ENCODE measurements around the gene ZNF544. TPM values are rescaled to one million over a fixed set of nuclear protein-coding genes. Genes with fewer than 3 reads are reported as not detected.

The ZNF544 gene
- 33.5 TPM for polyA plus RNA-seq (2012; ENCODE audit: low read depth, missing spikeins)

GRCh38 chr19:58228585-58229254 lies at the start of gene ZNF544:
ZNF544 (plus strand) TSS chr19:58228914; CDS start chr19:58244024, 15,110 bp downstream.
- FAIRE-seq = peak; percentile 96
- peak; percentile 88 for DNase-seq (ENCODE audit: insufficient read length, low spot score)
- TF ChIP-seq POLR2A (IDR thresholded peaks at IDR 0.05; ENCODE audit: low read depth, low read length) (peak; percentile 77), POLR2AphosphoS5 (IDR thresholded peaks at IDR 0.05; ENCODE audit: low read depth, low read length) (no peak), POU2F2 (IDR thresholded peaks at IDR 0.05; ENCODE audit: low read depth, low read length) (no peak)

GRCh38 chr19:58181902-58182576 lies 46.7 kb upstream of the ZNF544 start:
- DNase-seq (ENCODE audit: insufficient read length, low spot score) (no peak), FAIRE-seq (peak; percentile 20)
- TF ChIP-seq TAF1 (IDR thresholded peaks at IDR 0.05; ENCODE audit: low read depth, low read length) (no peak), POLR2A (IDR thresholded peaks at IDR 0.05; ENCODE audit: low read depth, low read length) (no peak), SPI1 (IDR thresholded peaks at IDR 0.05; ENCODE audit: low read depth, low read length) (no peak)

- DNase-seq (ENCODE audit: insufficient read length, low spot score) = peak; percentile 80
- TF ChIP-seq TAF1 (IDR thresholded peaks at IDR 0.05; ENCODE audit: low read depth, low read length) = no peak
- TF ChIP-seq POU2F2 (IDR thresholded peaks at IDR 0.05; ENCODE audit: low read depth, low read length) = no peak
- no peak for TF ChIP-seq SPI1 (IDR thresholded peaks at IDR 0.05; ENCODE audit: low read depth, low read length)
- TF ChIP-seq POLR2A (IDR thresholded peaks at IDR 0.05; ENCODE audit: low read depth, low read length) = no peak
- TF ChIP-seq PAX5 (IDR thresholded peaks at IDR 0.05; ENCODE audit: insufficient read depth, low read length, severe bottlenecking) = no peak
- no peak for TF ChIP-seq POLR2AphosphoS5 (IDR thresholded peaks at IDR 0.05; ENCODE audit: low read depth, low read length)
- FAIRE-seq = no peak
Measured at GRCh38 chr19:58182577-58182988, 46.1 kb upstream of the ZNF544 start.

- DNase-seq (ENCODE audit: insufficient read length, low spot score) (peak; percentile 98), FAIRE-seq (peak; percentile 99)
- peak; percentile 48 for TF ChIP-seq POLR2A (IDR thresholded peaks at IDR 0.05; ENCODE audit: low read depth, low read length)
- no peak; the same call in 1 of the 2 replicates for TF ChIP-seq TAF1 (IDR thresholded peaks at IDR 0.05; ENCODE audit: low read depth, low read length)
- TF ChIP-seq POLR2AphosphoS5 (IDR thresholded peaks at IDR 0.05; ENCODE audit: low read depth, low read length) = peak; percentile 57; the same call in 1 of the 2 replicates
- no peak; the same call in 1 of the 2 replicates for TF ChIP-seq SPI1 (IDR thresholded peaks at IDR 0.05; ENCODE audit: low read depth, low read length)
- no peak for TF ChIP-seq POU2F2 (IDR thresholded peaks at IDR 0.05; ENCODE audit: low read depth, low read length)
- peak; percentile 23 for TF ChIP-seq PAX5 (IDR thresholded peaks at IDR 0.05; ENCODE audit: insufficient read depth, low read length, severe bottlenecking)
Measured at GRCh38 chr19:58182989-58183816, 45.5 kb upstream of the ZNF544 start, which contains the start of gene ZNF274. ZNF274 (plus strand) TSS chr19:58183061; CDS start chr19:58183966, 905 bp downstream.

GRCh38 chr19:58183817-58184215 lies 44.9 kb upstream of the ZNF544 start:
- TF ChIP-seq PAX5 (IDR thresholded peaks at IDR 0.05; ENCODE audit: insufficient read depth, low read length, severe bottlenecking) (no peak), POLR2AphosphoS5 (IDR thresholded peaks at IDR 0.05; ENCODE audit: low read depth, low read length) (0 out of 2 replicates have a peak, but pooled peaks have one; percentile 52), POU2F2 (IDR thresholded peaks at IDR 0.05; ENCODE audit: low read depth, low read length) (no peak)
- FAIRE-seq = no peak
- peak; percentile 31 for DNase-seq (ENCODE audit: insufficient read length, low spot score)

- no peak for DNase-seq (ENCODE audit: insufficient read length, low spot score)
- TF ChIP-seq POLR2A (IDR thresholded peaks at IDR 0.05; ENCODE audit: low read depth, low read length) (no peak), TAF1 (IDR thresholded peaks at IDR 0.05; ENCODE audit: low read depth, low read length) (no peak), PAX5 (IDR thresholded peaks at IDR 0.05; ENCODE audit: insufficient read depth, low read length, severe bottlenecking) (no peak), POU2F2 (IDR thresholded peaks at IDR 0.05; ENCODE audit: low read depth, low read length) (no peak), POLR2AphosphoS5 (IDR thresholded peaks at IDR 0.05; ENCODE audit: low read depth, low read length) (no peak), SPI1 (IDR thresholded peaks at IDR 0.05; ENCODE audit: low read depth, low read length) (no peak)
- FAIRE-seq = peak; percentile 13
Measured at GRCh38 chr19:58196901-58197616, 31.7 kb upstream of the ZNF544 start.

- no peak for FAIRE-seq
- no peak for DNase-seq (ENCODE audit: insufficient read length, low spot score)
- TF ChIP-seq POLR2A (IDR thresholded peaks at IDR 0.05; ENCODE audit: low read depth, low read length) (no peak), TAF1 (IDR thresholded peaks at IDR 0.05; ENCODE audit: low read depth, low read length) (no peak), POU2F2 (IDR thresholded peaks at IDR 0.05; ENCODE audit: low read depth, low read length) (no peak), PAX5 (IDR thresholded peaks at IDR 0.05; ENCODE audit: insufficient read depth, low read length, severe bottlenecking) (no peak), POLR2AphosphoS5 (IDR thresholded peaks at IDR 0.05; ENCODE audit: low read depth, low read length) (no peak), SPI1 (IDR thresholded peaks at IDR 0.05; ENCODE audit: low read depth, low read length) (no peak)
Measured at GRCh38 chr19:58203814-58204475, 24.8 kb upstream of the ZNF544 start.

GRCh38 chr19:58204566-58204965 lies 24.1 kb upstream of the ZNF544 start:
- no peak for FAIRE-seq
- TF ChIP-seq SPI1 (IDR thresholded peaks at IDR 0.05; ENCODE audit: low read depth, low read length) = no peak
- TF ChIP-seq TAF1 (IDR thresholded peaks at IDR 0.05; ENCODE audit: low read depth, low read length) = no peak
- no peak for TF ChIP-seq PAX5 (IDR thresholded peaks at IDR 0.05; ENCODE audit: insufficient read depth, low read length, severe bottlenecking)
- TF ChIP-seq POLR2A (IDR thresholded peaks at IDR 0.05; ENCODE audit: low read depth, low read length) = no peak
- TF ChIP-seq POLR2AphosphoS5 (IDR thresholded peaks at IDR 0.05; ENCODE audit: low read depth, low read length) = no peak
- TF ChIP-seq POU2F2 (IDR thresholded peaks at IDR 0.05; ENCODE audit: low read depth, low read length) = no peak
- DNase-seq (ENCODE audit: insufficient read length, low spot score) = no peak

All from GM12891 (cell line).